Activated T-helper 17 cell treated with anti-CD3 and anti-CD28 coated beads, Interleukin-2, amount 50 U/mL, for 72 hours (primary cell): ENCODE measurements around the gene CSNK1A1L. TPM values are rescaled to one million over a fixed set of nuclear protein-coding genes. Genes with fewer than 3 reads are reported as not detected.

ENCODE experiments used
- ATAC-seq: fragments of 150-1000 bp; cut with Tn5 transposase; replicated peaks from 2 replicates; pipeline ENCODE4 v1.10.0; 2021; ENCODE audit warnings: mild to moderate bottlenecking, moderate library complexity
- H3K27ac Mint-ChIP-seq: one replicate; pipeline ENCODE4 v1.8.0; 2022; ENCODE audit warnings: mixed read lengths
- H3K27me3 Mint-ChIP-seq: one replicate; pipeline ENCODE4 v1.8.0; 2022; ENCODE audit warnings: mixed read lengths
- H3K36me3 Mint-ChIP-seq: one replicate; pipeline ENCODE4 v1.8.0; 2022; ENCODE audit warnings: low read depth, mild to moderate bottlenecking, mixed read lengths
- H3K4me1 Mint-ChIP-seq: one replicate; pipeline ENCODE4 v1.8.0; 2022; ENCODE audit warnings: mixed read lengths
- H3K4me3 Mint-ChIP-seq: one replicate; pipeline ENCODE4 v1.8.0; 2022; ENCODE audit warnings: mild to moderate bottlenecking, mixed read lengths
- H3K9me3 Mint-ChIP-seq: one replicate; pipeline ENCODE4 v1.8.0; 2022; ENCODE audit warnings: mixed read lengths
- total RNA-seq, 2 donors: library from RNA; stranded (reverse); gene quantifications; one replicate each; pipeline ENCODE4 v1.2.3, GENCODE V29; 2022

Gene CSNK1A1L
- total RNA-seq, 2 donors from 2014 or later: not detected

DNA sequence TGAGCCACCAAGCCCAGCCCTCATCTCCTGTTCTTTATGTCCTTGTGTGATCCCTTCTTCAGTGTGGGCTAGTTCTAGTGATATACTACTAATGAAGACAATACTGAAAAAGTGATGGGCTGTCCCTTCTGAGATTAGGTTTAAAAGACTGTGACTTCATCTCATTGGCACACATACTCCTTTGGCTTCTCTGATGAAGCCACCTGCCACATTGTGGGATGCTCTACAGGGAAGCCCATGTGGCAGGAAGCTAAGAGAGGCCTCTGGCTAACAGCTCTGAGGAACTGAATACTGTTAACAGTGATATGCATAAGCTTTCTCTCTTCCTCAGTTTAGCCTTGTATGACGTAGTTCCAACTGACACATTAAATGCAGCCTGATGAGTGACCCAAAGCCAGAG is 13.6 kb downstream of the CSNK1A1L start:
- H3K9me3 Mint-ChIP-seq: no peaks in the 10 kb centered on the region
- no peaks in the 10 kb centered on the region for H3K36me3 Mint-ChIP-seq
- H3K4me1 Mint-ChIP-seq: no peaks in the 10 kb centered on the region
- ATAC-seq: no peak
- H3K27ac Mint-ChIP-seq: no peak overlapping the region
- H3K27me3 Mint-ChIP-seq: peaks cover 14% of the 10 kb centered on the region
- no peak overlapping the region for H3K4me3 Mint-ChIP-seq

DNA sequence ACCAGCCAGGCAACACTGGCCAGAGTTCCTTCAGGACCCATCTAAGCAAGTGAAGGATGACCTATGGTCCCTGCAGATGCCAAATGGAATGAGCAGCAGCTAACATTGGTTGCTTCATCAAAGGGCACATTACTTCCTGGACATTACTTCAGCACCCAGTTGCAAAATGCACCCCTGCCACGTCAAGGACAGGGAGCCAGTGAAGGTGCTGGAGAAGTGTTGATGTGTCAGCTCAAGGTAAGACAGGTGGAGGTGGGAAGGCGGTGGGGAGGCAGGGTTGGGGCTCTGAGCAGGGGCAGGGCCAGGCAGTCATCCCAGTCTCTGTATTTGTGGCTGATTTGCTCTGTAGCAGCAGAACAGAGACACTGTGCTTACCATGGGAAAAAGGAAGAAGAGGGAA is 14.6 kb downstream of the CSNK1A1L start:
- H3K9me3 Mint-ChIP-seq: no peaks in the 10 kb centered on the region
- H3K27me3 Mint-ChIP-seq: peaks cover 14% of the 10 kb centered on the region
- no peak overlapping the region for H3K27ac Mint-ChIP-seq
- no peaks in the 10 kb centered on the region for H3K4me1 Mint-ChIP-seq
- H3K36me3 Mint-ChIP-seq: no peaks in the 10 kb centered on the region
- ATAC-seq: no peak
- H3K4me3 Mint-ChIP-seq: no peak overlapping the region

DNA sequence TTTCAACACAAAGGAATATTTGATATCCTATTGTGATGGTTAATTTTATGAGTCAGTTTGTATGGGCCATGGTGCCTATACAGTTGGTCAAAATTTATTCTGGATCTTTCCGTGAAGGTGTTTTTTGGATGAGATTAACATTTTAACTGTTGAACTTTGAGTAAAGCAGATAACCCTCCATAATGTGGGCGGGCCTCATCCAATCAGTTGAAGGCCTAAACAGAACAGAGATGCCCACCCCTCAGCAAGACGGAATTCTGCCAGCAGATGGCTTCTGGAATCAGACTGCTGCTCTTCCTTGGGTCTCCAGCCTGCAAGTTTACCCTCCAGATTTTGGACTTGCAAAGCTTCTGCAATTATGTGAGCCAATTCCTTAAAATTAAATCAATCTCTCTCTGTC is 16.0 kb downstream of the CSNK1A1L start:
- H3K27ac Mint-ChIP-seq: no peak overlapping the region
- no peak for ATAC-seq
- H3K36me3 Mint-ChIP-seq: no peaks in the 10 kb centered on the region
- H3K9me3 Mint-ChIP-seq: no peaks in the 10 kb centered on the region
- H3K4me1 Mint-ChIP-seq: no peaks in the 10 kb centered on the region
- no peak overlapping the region for H3K4me3 Mint-ChIP-seq
- H3K27me3 Mint-ChIP-seq: peaks cover 14% of the 10 kb centered on the region

GRCh38 chr13:37087486-37087885 is 18.0 kb downstream of the CSNK1A1L start:
- Mint-ChIP-seq H3K9me3 (no peaks in the 10 kb centered on the region), H3K27ac (no peak overlapping the region), H3K4me1 (no peaks in the 10 kb centered on the region), H3K36me3 (no peaks in the 10 kb centered on the region), H3K4me3 (no peak overlapping the region), H3K27me3 (peaks cover 13% of the 10 kb centered on the region)
- no peak for ATAC-seq

- H3K27ac Mint-ChIP-seq: no peak overlapping the region
Observed at GRCh38 chr13:37085606-37086005, 19.9 kb downstream of the CSNK1A1L start.

GRCh38 chr13:37076818-37077217 is 28.6 kb downstream of the CSNK1A1L start:
- H3K9me3 Mint-ChIP-seq: no peaks in the 10 kb centered on the region
- H3K4me1 Mint-ChIP-seq: no peaks in the 10 kb centered on the region
- no peak overlapping the region for H3K4me3 Mint-ChIP-seq
- H3K27me3 Mint-ChIP-seq: no peaks in the 10 kb centered on the region
- no peak overlapping the region for H3K27ac Mint-ChIP-seq
- H3K36me3 Mint-ChIP-seq: no peaks in the 10 kb centered on the region
- no peak for ATAC-seq

More at GRCh38 chr13:37085606-37086005, 19.9 kb downstream of the CSNK1A1L start:
- Mint-ChIP-seq H3K36me3 (no peaks in the 10 kb centered on the region), H3K27me3 (peaks cover 11% of the 10 kb centered on the region), H3K4me3 (no peak overlapping the region), H3K4me1 (no peaks in the 10 kb centered on the region), H3K9me3 (no peaks in the 10 kb centered on the region)
- ATAC-seq: no peak

DNA sequence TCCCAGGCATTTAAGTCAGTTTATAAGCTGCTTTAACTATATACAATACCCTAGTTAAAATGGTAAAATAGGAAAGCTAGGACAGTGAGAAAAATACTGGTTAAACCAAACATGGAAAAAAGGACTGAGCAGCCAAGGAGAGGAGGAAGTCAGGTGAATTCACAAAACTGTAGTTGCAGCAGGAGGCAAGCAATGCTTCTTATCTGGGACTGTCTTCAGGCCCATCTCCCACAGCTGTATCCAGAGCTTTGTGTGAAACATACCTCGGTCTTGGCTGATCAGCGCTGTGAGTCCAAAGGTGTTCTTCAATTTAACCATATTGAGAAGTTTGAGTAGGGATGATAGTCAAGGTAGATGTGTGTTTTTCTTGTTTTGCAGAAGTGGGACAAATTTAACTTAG is 30.3 kb downstream of the CSNK1A1L start:
- H3K27me3 Mint-ChIP-seq: no peaks in the 10 kb centered on the region
- no peak overlapping the region for H3K27ac Mint-ChIP-seq
- H3K9me3 Mint-ChIP-seq: no peaks in the 10 kb centered on the region
- no peak overlapping the region for H3K4me3 Mint-ChIP-seq
- no peaks in the 10 kb centered on the region for H3K36me3 Mint-ChIP-seq
- H3K4me1 Mint-ChIP-seq: no peaks in the 10 kb centered on the region
- ATAC-seq: no peak

GRCh38 chr13:37074703-37075102 is 30.8 kb downstream of the CSNK1A1L start:
- ATAC-seq: no peak
- H3K9me3 Mint-ChIP-seq: no peaks in the 10 kb centered on the region
- H3K4me1 Mint-ChIP-seq: no peaks in the 10 kb centered on the region
- no peak overlapping the region for H3K27ac Mint-ChIP-seq
- no peak overlapping the region for H3K4me3 Mint-ChIP-seq
- no peaks in the 10 kb centered on the region for H3K36me3 Mint-ChIP-seq
- no peaks in the 10 kb centered on the region for H3K27me3 Mint-ChIP-seq

DNA sequence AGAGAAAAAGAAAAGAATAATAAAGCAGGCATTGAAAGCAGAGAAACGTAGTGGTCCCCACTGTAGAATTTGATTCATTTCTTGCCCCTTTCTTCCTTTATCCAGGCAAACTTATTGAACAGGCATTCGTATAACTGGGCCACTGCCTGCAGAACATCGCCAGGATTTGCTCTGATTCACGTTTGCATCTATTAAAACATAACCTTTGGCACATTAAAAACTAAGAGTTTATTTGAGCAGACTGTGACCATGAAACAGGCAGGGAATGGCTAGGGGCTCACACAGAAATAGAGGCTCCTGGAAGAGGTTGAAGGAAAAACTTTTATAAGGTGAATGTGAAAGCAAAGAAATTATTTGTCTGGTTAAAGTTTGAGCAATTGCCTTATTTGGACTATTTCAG is 33.4 kb downstream of the CSNK1A1L start:
- no peak overlapping the region for H3K4me3 Mint-ChIP-seq
- no peak for ATAC-seq
- no peak overlapping the region for H3K27ac Mint-ChIP-seq
- H3K27me3 Mint-ChIP-seq: no peaks in the 10 kb centered on the region
- no peaks in the 10 kb centered on the region for H3K4me1 Mint-ChIP-seq
- H3K9me3 Mint-ChIP-seq: no peaks in the 10 kb centered on the region
- no peaks in the 10 kb centered on the region for H3K36me3 Mint-ChIP-seq

DNA sequence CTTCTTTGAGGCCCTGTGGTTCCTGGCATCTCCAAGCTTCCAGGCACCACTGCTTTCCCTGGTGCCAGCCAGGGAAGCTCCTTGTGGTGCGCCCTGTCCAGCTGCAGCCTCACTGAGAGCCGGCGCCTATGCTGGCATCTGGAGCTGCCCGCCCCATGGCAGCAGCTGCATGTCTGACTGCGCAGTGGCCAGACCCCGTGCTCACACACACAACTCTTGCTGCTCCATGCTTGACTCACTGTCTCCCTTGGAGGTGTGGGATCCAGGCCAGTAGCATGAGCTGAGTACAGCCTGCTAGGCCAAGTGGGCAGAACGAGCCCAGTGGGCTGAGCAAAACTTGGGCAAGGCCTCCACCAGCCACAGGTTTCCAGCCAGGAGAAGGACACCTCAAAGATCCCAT is 34.5 kb downstream of the CSNK1A1L start:
- H3K4me3 Mint-ChIP-seq: no peak overlapping the region
- no peaks in the 10 kb centered on the region for H3K36me3 Mint-ChIP-seq
- H3K27ac Mint-ChIP-seq: no peak overlapping the region
- H3K9me3 Mint-ChIP-seq: no peaks in the 10 kb centered on the region
- H3K27me3 Mint-ChIP-seq: no peaks in the 10 kb centered on the region
- no peaks in the 10 kb centered on the region for H3K4me1 Mint-ChIP-seq
- ATAC-seq: no peak

DNA sequence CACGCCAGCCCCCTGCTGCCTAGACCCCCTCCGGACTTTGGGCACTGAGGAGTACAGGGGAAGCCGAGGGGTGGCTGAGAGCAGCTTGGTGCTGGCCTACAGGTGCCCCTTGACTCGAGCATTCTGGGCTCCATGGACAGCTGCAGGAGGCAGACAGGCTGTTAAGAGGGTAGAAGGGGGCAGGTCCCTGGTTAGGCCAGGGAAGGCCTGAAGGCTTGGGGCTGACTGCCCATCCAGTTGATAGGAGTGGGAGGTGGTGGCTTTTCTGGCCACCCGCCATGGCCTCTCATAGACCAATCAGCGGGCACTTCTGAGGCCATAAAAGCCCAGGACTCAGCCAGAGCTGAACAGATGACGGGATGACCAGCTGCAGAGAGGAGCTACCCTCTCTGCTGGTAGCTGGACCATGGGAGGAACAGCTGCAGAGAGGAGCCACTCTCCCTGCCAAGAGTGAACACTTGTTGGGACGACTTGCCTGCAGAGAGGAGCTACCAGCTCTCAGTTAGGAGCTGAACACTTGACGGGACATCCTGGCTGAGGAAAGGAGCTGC is 35.2 kb downstream of the CSNK1A1L start:
- H3K9me3 Mint-ChIP-seq: no peaks in the 10 kb centered on the region
- H3K4me3 Mint-ChIP-seq: no peak overlapping the region
- H3K4me1 Mint-ChIP-seq: no peaks in the 10 kb centered on the region
- no peaks in the 10 kb centered on the region for H3K36me3 Mint-ChIP-seq
- ATAC-seq: no peak
- no peaks in the 10 kb centered on the region for H3K27me3 Mint-ChIP-seq
- H3K27ac Mint-ChIP-seq: no peak overlapping the region

DNA sequence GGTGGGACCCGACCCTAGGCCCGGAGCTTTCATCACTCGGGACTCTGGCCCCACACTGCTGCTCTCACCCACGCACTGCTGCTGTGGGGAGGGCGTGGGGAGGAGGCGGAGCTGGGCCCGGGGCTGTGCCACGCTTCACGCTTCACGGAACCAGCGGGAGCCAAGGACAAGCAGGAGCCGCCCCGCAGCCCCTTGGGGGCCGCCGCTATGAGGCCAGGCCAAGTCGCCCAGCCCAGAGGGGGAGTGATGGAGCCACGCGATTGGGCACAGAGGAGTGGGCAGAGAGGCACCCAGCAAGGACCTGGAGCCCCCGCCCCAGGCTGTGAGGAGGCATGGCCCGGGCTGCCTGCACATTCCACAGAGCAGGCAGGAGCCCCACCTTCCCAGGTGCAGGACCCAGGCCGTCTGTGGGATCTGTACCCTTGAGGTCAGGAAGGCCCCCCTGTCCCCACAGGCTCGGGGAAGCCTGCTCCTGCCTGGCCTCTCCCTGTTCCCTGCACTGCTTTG is 35.8 kb downstream of the CSNK1A1L start:
- Mint-ChIP-seq H3K27ac (no peak overlapping the region), H3K4me3 (no peak overlapping the region), H3K9me3 (no peaks in the 10 kb centered on the region), H3K4me1 (no peaks in the 10 kb centered on the region), H3K27me3 (no peaks in the 10 kb centered on the region), H3K36me3 (no peaks in the 10 kb centered on the region)
- no peak for ATAC-seq

DNA sequence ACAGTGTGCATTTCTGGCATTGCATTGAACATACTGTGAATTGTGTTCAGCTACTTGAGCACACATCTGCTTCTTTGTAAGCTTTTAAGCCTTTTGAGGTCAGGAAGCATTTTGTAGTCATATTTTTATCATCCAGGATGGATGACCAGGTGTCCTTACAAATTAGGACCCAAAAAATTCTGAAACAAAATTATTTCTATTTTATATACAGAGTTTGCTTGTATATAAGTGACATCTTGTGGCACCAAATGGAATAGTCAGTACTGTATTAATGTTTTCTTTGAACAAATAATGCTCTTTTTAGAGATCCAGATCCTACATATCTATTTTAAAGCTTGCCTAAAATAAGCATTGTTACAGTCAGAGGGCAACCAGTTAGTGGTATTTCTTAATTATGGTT is 36.5 kb downstream of the CSNK1A1L start:
- H3K4me1 Mint-ChIP-seq: no peaks in the 10 kb centered on the region
- no peaks in the 10 kb centered on the region for H3K27me3 Mint-ChIP-seq
- H3K36me3 Mint-ChIP-seq: no peaks in the 10 kb centered on the region
- H3K4me3 Mint-ChIP-seq: no peak overlapping the region
- H3K9me3 Mint-ChIP-seq: no peaks in the 10 kb centered on the region
- no peak overlapping the region for H3K27ac Mint-ChIP-seq
- ATAC-seq: no peak

DNA sequence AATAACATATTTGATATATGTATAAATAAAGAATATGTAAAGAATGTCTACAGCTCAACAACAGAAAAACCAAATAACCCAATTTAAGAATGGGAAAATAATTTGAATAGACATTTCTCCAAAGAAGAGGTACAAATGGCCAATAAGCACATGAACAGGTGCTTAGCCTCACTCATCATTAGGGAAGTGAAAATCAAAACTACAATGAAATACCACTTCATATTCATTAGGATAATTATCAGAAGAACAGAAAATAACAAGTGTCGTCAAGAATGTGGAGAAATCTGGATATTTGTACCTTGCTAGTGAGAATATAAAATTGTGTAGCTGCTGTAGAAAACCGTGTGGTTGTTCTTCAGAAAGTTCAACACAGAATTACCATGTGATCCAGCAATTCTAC is 37.6 kb downstream of the CSNK1A1L start:
- no peak overlapping the region for H3K4me3 Mint-ChIP-seq
- H3K9me3 Mint-ChIP-seq: no peaks in the 10 kb centered on the region
- no peaks in the 10 kb centered on the region for H3K36me3 Mint-ChIP-seq
- H3K4me1 Mint-ChIP-seq: no peaks in the 10 kb centered on the region
- ATAC-seq: no peak
- no peaks in the 10 kb centered on the region for H3K27me3 Mint-ChIP-seq
- no peak overlapping the region for H3K27ac Mint-ChIP-seq

GRCh38 chr13:37065890-37066526 is 39.5 kb downstream of the CSNK1A1L start:
- Mint-ChIP-seq H3K27me3 (no peaks in the 10 kb centered on the region), H3K4me1 (no peaks in the 10 kb centered on the region), H3K27ac (no peak overlapping the region), H3K9me3 (no peaks in the 10 kb centered on the region), H3K36me3 (no peaks in the 10 kb centered on the region), H3K4me3 (no peak overlapping the region)
- no peak for ATAC-seq

DNA sequence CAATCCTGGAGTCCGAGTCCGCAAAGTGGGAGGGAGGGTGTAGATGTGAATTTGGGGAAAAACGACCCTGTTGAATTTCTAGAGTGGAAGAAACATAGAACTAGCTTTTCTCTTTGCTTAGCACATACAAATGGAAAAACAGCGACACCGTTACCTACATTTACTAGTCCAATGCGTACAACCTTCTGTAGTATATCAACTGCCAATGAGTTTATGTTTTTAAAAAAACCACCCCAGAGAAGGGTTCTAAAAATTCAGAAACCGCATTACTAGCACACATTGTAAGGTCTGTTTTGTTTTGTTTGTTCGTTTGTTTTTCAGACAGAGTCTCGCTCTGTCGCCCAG is 45.6 kb downstream of the CSNK1A1L start:
- Mint-ChIP-seq H3K9me3 (no peaks in the 10 kb centered on the region), H3K36me3 (peaks cover 21% of the 10 kb centered on the region), H3K4me3 (peak overlapping the region; percentile 98), H3K27me3 (no peaks in the 10 kb centered on the region), H3K4me1 (peaks cover 6% of the 10 kb centered on the region), H3K27ac (peak overlapping the region; percentile 96)
- peak; percentile 22 for ATAC-seq
